Stimulated activated CD4-positive, alpha-beta T cell treated with anti-CD3 and anti-CD28 coated beads, Interleukin-2, amount 100 ng/mL, for 4 hours (primary cell): Measurements from ENCODE around the gene HOXD9.

Experiments
- DNase-seq: peaks from one replicate; pipeline ENCODE4 v3.0.0-alpha.2; 2020; ENCODE audit warnings: low read depth

The HOXD9 gene

DNA sequence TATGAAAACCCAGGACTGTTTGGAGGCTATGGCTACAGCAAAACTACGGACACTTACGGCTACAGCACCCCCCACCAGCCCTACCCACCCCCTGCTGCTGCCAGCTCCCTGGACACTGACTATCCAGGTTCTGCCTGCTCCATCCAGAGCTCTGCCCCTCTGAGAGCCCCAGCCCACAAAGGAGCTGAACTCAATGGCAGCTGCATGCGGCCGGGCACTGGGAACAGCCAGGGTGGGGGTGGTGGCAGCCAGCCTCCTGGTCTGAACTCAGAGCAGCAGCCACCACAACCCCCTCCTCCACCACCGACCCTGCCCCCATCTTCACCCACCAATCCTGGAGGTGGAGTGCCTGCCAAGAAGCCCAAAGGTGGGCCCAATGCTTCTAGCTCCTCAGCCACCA is 46.7 kb downstream of the HOXD9 start:
- DNase-seq: no peak

DNA sequence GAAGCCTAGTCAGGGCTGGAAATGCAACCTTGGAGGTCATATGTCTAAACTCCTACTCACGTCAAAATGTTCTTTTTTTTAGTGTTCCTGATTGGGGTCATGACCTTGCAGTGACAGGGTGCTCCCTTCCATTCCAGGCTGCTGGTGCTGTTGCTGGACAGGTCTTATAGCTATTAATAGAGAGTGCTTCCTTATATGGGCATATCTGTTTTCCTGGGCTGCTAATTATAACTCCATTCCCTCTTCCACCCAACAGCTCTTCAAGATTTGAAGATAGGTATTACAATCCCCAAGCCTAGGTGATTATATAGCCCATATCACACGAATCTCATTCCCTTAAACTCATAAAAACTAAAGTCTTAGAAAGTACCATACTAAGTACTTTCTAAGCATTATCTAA is 47.2 kb downstream of the HOXD9 start:
- no peak for DNase-seq

DNA sequence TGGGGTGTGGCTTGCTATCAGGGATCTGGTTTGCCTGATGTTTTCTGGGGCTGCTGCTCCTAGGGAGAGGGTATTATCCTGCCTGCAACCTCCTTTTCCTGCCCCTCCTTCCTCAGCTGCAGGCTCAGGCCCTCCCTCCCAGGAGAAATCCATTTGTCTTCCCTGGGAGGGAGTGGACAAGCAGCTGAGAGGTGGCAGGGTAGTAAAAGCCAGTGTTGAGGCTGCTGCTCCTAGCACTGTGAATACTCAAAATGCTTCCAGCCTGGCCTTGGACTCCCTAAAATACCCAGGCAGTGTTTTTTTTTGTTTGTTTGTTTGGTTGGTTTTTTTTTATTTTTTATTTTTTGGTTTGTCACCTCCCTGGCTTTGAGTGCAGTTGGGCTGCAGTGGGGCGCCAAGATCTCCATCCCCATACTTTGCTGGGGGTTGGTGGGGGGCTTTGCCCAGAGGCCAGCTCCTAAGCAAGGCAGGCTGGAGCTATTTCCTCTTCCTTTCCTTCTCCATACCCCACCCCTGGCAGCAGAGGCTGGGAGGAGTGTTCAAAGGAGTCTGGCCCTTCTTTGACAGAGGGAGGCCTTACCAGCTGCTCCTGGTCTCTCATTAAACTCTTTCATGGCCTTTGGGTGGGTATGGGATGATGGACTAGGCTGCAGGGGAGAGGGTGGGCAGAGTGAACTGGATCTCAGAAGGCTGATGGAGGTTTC is 48.2 kb downstream of the HOXD9 start:
- DNase-seq: no peak

DNA sequence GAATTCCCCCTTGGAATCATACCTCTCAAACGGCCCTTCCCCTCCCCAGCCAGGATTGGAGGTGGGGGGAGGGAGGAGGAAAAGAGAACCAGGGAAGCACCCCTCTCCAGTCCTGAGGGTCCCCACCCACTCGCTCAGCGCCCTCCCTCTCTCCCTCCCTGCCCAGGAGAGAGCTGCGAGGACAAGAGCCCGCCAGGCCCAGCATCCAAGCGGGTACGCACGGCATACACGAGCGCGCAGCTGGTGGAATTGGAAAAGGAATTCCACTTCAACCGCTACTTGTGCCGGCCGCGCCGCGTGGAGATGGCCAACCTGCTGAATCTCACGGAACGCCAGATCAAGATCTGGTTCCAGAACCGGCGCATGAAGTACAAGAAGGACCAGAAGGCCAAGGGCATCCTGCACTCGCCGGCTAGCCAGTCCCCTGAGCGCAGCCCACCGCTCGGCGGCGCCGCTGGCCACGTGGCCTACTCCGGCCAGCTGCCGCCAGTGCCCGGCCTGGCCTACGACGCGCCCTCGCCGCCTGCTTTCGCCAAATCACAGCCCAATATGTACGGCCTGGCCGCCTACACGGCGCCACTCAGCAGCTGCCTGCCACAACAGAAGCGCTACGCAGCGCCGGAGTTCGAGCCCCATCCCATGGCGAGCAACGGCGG is 49.0 kb downstream of the HOXD9 start:
- no peak for DNase-seq

DNA sequence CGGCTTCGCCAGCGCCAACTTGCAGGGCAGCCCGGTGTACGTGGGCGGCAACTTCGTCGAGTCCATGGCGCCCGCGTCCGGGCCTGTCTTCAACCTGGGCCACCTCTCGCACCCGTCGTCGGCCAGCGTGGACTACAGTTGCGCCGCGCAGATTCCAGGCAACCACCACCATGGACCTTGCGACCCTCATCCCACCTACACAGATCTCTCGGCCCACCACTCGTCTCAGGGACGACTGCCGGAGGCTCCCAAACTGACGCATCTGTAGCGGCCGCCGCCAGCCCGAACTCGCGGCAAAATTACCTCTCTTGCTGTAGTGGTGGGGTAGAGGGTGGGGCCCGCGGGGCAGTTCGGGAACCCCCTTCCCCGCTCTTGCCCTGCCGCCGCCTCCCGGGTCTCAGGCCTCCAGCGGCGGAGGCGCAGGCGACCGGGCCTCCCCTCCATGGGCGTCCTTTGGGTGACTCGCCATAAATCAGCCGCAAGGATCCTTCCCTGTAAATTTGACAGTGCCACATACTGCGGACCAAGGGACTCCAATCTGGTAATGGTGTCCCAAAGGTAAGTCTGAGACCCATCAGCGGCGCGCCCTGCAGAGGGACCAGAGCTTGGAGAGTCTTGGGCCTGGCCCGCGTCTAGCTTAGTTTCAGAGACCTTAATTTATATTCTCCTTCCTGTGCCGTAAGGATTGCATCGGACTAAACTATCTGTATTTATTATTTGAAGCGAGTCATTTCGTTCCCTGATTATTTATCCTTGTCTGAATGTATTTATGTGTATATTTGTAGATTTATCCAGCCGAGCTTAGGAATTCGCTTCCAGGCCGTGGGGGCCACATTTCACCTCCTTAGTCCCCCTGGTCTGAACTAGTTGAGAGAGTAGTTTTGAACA is 49.7 kb downstream of the HOXD9 start:
- no peak for DNase-seq

DNA sequence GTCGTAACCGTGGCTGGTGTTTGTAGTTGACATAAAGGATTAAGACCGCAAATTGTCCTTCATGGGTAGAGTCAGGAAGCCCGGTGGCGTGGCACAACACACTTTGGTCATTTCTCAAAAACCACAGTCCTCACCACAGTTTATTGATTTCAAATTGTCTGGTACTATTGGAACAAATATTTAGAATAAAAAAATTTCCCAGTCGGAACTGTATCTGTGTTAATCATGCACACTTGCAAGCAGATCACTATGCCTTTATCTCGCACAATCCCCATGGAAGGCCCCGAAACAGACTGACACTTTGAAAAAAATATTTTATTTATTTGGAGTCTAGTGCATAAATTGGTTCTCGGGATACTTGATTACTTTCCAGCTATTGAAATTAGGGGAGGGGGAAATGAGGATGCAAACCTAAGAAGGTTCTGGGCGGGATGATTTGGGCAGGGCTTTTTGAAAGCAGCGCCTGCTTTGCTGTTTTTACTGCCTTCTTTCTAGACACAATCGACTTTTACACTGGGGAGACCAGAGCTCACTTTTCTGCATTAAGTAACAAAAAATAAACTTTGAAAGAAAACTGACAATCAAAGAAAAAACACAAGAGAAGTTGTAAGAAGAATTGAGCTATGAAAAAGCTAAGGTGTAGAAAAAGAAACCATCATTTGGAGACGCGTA is 50.5 kb downstream of the HOXD9 start:
- no peak for DNase-seq

DNA sequence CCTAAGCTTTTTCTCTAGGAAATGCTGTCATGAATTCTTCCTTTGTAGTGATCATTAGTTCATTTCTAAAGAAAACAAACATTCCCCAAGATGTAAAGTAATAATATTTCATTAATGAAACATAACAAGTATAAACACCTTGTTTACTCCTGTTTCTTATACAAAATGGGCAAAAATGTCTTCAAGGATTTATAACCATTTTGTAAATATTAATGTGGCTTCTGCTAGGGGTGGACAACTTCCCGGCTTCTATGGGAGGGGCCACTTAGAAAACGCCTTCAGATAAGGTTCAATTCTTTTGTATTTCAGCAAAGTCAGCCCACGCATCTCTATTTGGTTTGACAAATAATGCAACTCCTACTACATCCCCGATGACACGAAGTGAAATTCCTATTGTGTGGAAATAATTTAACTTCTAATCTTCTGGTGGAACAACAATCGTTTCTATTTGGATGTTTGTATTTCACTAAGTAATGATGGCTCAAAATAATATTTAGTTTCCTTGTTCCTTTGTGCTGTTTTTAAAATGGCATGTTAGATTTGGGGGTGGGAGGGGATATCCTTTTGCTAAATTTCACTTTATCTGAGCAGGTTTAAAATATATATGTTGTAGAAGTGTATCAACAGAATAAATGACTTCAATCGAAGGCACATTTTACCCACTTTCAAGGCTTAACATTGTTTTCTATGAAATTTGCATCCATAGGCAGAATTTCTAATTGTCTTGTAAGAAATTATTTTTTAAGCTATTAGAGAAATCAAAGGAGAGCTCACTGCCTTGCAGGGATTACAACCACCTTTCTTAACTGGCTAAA is 51.3 kb downstream of the HOXD9 start:
- no peak for DNase-seq

DNA sequence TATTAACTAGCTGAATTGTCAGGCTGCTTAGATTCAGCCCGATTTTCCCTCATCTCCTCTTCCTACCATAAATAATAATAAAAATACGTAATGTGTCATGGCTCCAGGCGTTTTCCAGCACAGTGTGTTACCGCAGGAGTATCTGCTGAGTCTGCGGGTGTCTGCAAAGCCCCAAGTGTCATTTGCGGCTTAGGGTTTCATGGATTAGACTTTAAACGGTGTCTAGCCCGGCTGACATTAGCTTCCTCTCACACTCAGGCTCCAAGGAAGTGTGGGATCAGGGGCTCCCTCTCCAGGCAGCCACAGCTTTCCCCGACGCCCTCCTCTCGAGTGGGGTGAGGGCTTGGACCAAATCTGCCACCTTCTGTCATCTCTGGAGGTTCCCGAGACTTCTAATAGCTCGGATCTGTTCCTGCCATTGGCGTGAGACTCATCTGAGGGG is 51.9 kb downstream of the HOXD9 start:
- no peak for DNase-seq
